GM11168 (cell line): ENCODE measurements around the gene ZNF644.

ENCODE experiments used
- in situ Hi-C: fragments of 300-500 bp; cut with MboI; formaldehyde crosslinking; loops from one replicate; pipeline ENCODE4 v1.12.0; 2022; ENCODE audit warnings: low sequenced_read_pairs; ENCODE audit not compliant: unreplicated experiment

The ZNF644 gene

DNA sequence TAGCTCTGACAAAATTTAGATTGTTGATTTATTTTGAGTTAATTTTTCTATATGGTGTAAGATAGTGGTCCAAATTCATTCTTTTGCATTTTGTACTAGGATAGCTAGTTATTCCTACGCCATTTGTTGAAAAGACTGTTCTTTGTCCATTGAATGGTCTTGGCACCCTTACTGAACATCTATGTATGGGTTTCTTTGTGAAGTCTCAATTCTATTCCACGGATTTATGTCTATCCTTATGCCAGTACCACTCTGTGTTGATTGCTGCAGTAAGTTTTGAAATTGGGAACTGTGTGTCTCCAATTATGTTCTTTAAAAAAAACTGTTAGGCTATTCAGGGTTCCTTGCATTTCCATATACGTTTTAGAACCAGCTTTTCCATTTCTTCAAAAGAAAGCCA is 145.7 kb downstream of the ZNF644 start:
- in situ Hi-C loops, result no loop called here
